ENCODE measurements around the gene ELMO3.

Gene ELMO3

GRCh38 chr16:67198238-67198734 is 645 bp upstream of the ELMO3 start:
- DNase-seq (ENCODE audit: low spot score): no peak

GRCh38 chr16:67199808-67200198 is 872 bp downstream of the ELMO3 start:
- no peak for DNase-seq (ENCODE audit: low spot score)

GRCh38 chr16:67200491-67200890 is 1.6 kb downstream of the ELMO3 start:
- no peak for DNase-seq (ENCODE audit: low spot score)

GRCh38 chr16:67201411-67202345 is 2.7 kb downstream of the ELMO3 start:
- no peak for DNase-seq (ENCODE audit: low spot score)

GRCh38 chr16:67202426-67202825 is 3.5 kb downstream of the ELMO3 start:
- no peak for DNase-seq (ENCODE audit: low spot score)

GRCh38 chr16:67202956-67203493 is 4.1 kb downstream of the ELMO3 start:
- no peak for DNase-seq (ENCODE audit: low spot score)

- DNase-seq (ENCODE audit: low spot score): no peak
Measured at GRCh38 chr16:67204076-67204475, 5.1 kb downstream of the ELMO3 start.

GRCh38 chr16:67206129-67206837 is 7.4 kb downstream of the ELMO3 start:
- no peak for DNase-seq (ENCODE audit: low spot score)

- no peak for DNase-seq (ENCODE audit: low spot score)
Measured at GRCh38 chr16:67206838-67207248, 7.9 kb downstream of the ELMO3 start.

- DNase-seq (ENCODE audit: low spot score): no peak
Measured at GRCh38 chr16:67207249-67208091, 8.5 kb downstream of the ELMO3 start.

- no peak for DNase-seq (ENCODE audit: low spot score)
Measured at GRCh38 chr16:67208154-67208896, 9.4 kb downstream of the ELMO3 start.

- no peak for DNase-seq (ENCODE audit: low spot score)
Measured at GRCh38 chr16:67209565-67209964, 10.6 kb downstream of the ELMO3 start.

GRCh38 chr16:67210069-67210937 is 11.4 kb downstream of the ELMO3 start:
- DNase-seq (ENCODE audit: low spot score): no peak

GRCh38 chr16:67211674-67212073 is 12.7 kb downstream of the ELMO3 start:
- DNase-seq (ENCODE audit: low spot score): no peak

- DNase-seq (ENCODE audit: low spot score): no peak
Measured at GRCh38 chr16:67212766-67213165, 13.8 kb downstream of the ELMO3 start.

GRCh38 chr16:67213197-67214019 is 14.5 kb downstream of the ELMO3 start:
- no peak for DNase-seq (ENCODE audit: low spot score)

GRCh38 chr16:67215706-67216105 is 16.8 kb downstream of the ELMO3 start:
- no peak for DNase-seq (ENCODE audit: low spot score)

- DNase-seq (ENCODE audit: low spot score): no peak
Measured at GRCh38 chr16:67216612-67217490, 17.9 kb downstream of the ELMO3 start.
